HEK293 (cell line): ENCODE results near the gene TERC.

ENCODE experiments used
- BCL11B ChIP-seq: fragments of 450-650 bp; formaldehyde crosslinking; IDR thresholded peaks from 2 replicates; pipeline ENCODE4 v1.5.1; 2016; ENCODE audit warnings: low read depth, missing biosample characterization, missing genetic modification characterization
- CTCF ChIP-seq: fragments of 450-650 bp; formaldehyde crosslinking; IDR thresholded peaks from 2 replicates; pipeline ENCODE4 v1.5.1; 2016; ENCODE audit warnings: missing biosample characterization, missing genetic modification characterization
- HOXA7 ChIP-seq: sonication (generic); formaldehyde crosslinking; IDR thresholded peaks from 2 replicates; pipeline ENCODE4 v1.8.1; 2022; ENCODE audit warnings: missing genetic modification reagents, borderline replicate concordance
- KLF16 ChIP-seq: fragments of 450-650 bp; formaldehyde crosslinking; IDR thresholded peaks from 2 replicates; pipeline ENCODE4 v1.5.1; 2017; ENCODE audit warnings: missing biosample characterization, missing genetic modification characterization
- PRDM1 ChIP-seq: fragments of 450-650 bp; formaldehyde crosslinking; IDR thresholded peaks from 2 replicates; pipeline ENCODE4; 2016; ENCODE audit warnings: missing biosample characterization, missing genetic modification characterization
- PRDM4 ChIP-seq: fragments of 450-650 bp; formaldehyde crosslinking; IDR thresholded peaks from 2 replicates; pipeline ENCODE4 v1.5.1; 2017; ENCODE audit warnings: missing biosample characterization, missing genetic modification characterization
- WT1 ChIP-seq: fragments of 450-650 bp; formaldehyde crosslinking; IDR thresholded peaks from 2 replicates; pipeline ENCODE4 v1.5.1; 2016; ENCODE audit warnings: missing biosample characterization, missing genetic modification characterization
- ZBTB10 ChIP-seq: fragments of 450-650 bp; formaldehyde crosslinking; IDR thresholded peaks from 2 replicates; pipeline ENCODE4 v1.5.1; 2016; ENCODE audit warnings: missing biosample characterization, missing genetic modification characterization
- ZBTB17 ChIP-seq: fragments of 450-650 bp; formaldehyde crosslinking; IDR thresholded peaks from 2 replicates; pipeline ENCODE4 v1.5.1; 2016; ENCODE audit warnings: missing biosample characterization, missing genetic modification characterization
- ZBTB21 ChIP-seq: fragments of 450-650 bp; formaldehyde crosslinking; IDR thresholded peaks from 2 replicates; pipeline ENCODE4 v1.5.1; 2017; ENCODE audit warnings: missing biosample characterization, missing genetic modification characterization
- ZNF302 ChIP-seq: fragments of 450-650 bp; formaldehyde crosslinking; IDR thresholded peaks from 2 replicates; pipeline ENCODE4 v1.5.1; 2016; ENCODE audit warnings: missing biosample characterization, missing genetic modification characterization, low read depth
- ZNF335 ChIP-seq: fragments of 450-650 bp; formaldehyde crosslinking; conservative IDR thresholded peaks from 2 replicates; pipeline ENCODE4 v1.5.1; 2016; ENCODE audit warnings: missing biosample characterization, missing genetic modification characterization
- ZNF341 ChIP-seq: fragments of 450-650 bp; formaldehyde crosslinking; IDR thresholded peaks from 2 replicates; pipeline ENCODE4; 2016; ENCODE audit warnings: low read depth, missing biosample characterization, missing genetic modification characterization
- ZNF416 ChIP-seq: fragments of 450-650 bp; formaldehyde crosslinking; IDR thresholded peaks from 2 replicates; pipeline ENCODE4 v1.5.1; 2016; ENCODE audit warnings: missing biosample characterization, missing genetic modification characterization
- ZNF423 ChIP-seq: fragments of 450-650 bp; formaldehyde crosslinking; IDR thresholded peaks from 2 replicates; pipeline ENCODE4 v1.5.1; 2016; ENCODE audit warnings: missing biosample characterization, missing genetic modification characterization
- ZNF473 ChIP-seq: fragments of 450-650 bp; formaldehyde crosslinking; IDR thresholded peaks from 2 replicates; pipeline ENCODE4 v1.5.1; 2017; ENCODE audit warnings: missing biosample characterization, missing genetic modification characterization
- ZNF600 ChIP-seq: fragments of 450-650 bp; formaldehyde crosslinking; IDR thresholded peaks from 2 replicates; pipeline ENCODE4 v1.5.1; 2016; ENCODE audit warnings: missing biosample characterization, missing genetic modification characterization
- ZNF654 ChIP-seq: fragments of 450-650 bp; formaldehyde crosslinking; IDR thresholded peaks from 2 replicates; pipeline ENCODE4 v1.5.1; 2016; ENCODE audit warnings: low read depth, missing biosample characterization, missing genetic modification characterization
- ZSCAN4 ChIP-seq: fragments of 450-650 bp; formaldehyde crosslinking; IDR thresholded peaks from 2 replicates; pipeline ENCODE4 v1.5.1; 2017; ENCODE audit warnings: missing biosample characterization, missing genetic modification characterization
- TF ChIP-seq, protein P1 (sequence below): fragments of 450-650 bp; formaldehyde crosslinking; IDR thresholded peaks from 2 replicates; pipeline ENCODE4 v1.5.1; 2016; ENCODE audit warnings: missing biosample characterization, missing genetic modification characterization
- TF ChIP-seq, protein P2 (sequence below): fragments of 450-650 bp; formaldehyde crosslinking; IDR thresholded peaks from 2 replicates; pipeline ENCODE4 v1.5.1; 2016; ENCODE audit warnings: missing biosample characterization, missing genetic modification characterization
- TF ChIP-seq, protein P3 (sequence below): fragments of 450-650 bp; formaldehyde crosslinking; IDR thresholded peaks from 2 replicates; pipeline ENCODE4 v1.5.1; 2016; ENCODE audit warnings: missing biosample characterization, missing genetic modification characterization

Gene TERC

DNA sequence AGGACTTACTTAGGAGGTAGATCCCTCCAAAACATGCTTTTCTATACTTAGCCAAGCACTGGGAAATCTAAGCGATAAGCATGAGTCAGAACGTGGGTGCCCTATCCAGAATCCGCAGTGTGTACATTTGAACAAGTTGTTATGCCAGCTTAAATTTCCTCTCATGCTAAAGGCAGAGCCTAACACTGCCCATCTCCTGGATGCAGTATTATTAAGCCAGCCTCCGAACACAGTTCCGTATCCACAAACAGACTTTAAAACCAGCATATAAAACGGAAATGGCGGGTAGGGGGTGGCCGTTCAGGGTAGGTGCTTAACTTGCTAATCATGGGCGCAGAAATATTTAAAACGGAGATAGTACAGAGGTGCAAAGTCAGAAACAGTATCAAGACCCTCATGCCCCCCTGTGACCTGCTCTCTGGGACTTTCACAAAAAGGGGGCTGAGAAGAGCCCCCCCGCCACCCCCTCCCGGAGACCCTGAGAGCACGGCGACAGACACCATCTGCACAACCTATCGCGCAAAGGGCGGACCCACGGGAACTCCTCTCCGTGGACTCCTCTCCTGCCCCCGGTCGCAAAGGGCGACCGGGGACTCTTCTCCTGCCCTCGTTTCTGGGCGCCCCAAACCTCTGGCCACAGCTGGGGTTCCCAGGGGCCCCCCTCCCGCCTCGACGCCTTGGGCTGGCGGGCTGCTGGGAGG lies 46.9 kb upstream of the TERC start (continued):
- TF ChIP-seq ZNF473 (tag by site-specific recombination) (no peak), ZNF416 (tag by site-specific recombination) (no peak), ZBTB21 (no peak), PRDM1 (tag by site-specific recombination) (no peak), ZNF654 (tag by site-specific recombination) (no peak), ZNF600 (tag by site-specific recombination) (peak; percentile 97), ZNF335 (tag by site-specific recombination) (peak; percentile 43), BCL11B (tag by site-specific recombination) (no peak), KLF16 (tag by site-specific recombination) (no peak), ZBTB10 (peak; percentile 92), ZNF423 (tag by site-specific recombination) (0 out of 2 replicates have a peak, but pooled peaks have one; percentile 38), WT1 (tag by site-specific recombination) (no peak), PRDM4 (no peak), ZSCAN4 (no peak), CTCF (tag by site-specific recombination) (no peak), ZNF341 (peak; percentile 66), ZBTB17 (tag by site-specific recombination) (peak; percentile 89), HOXA7 (no peak), ZNF302 (tag by site-specific recombination) (no peak)
- TF ChIP-seq, protein P1, sequence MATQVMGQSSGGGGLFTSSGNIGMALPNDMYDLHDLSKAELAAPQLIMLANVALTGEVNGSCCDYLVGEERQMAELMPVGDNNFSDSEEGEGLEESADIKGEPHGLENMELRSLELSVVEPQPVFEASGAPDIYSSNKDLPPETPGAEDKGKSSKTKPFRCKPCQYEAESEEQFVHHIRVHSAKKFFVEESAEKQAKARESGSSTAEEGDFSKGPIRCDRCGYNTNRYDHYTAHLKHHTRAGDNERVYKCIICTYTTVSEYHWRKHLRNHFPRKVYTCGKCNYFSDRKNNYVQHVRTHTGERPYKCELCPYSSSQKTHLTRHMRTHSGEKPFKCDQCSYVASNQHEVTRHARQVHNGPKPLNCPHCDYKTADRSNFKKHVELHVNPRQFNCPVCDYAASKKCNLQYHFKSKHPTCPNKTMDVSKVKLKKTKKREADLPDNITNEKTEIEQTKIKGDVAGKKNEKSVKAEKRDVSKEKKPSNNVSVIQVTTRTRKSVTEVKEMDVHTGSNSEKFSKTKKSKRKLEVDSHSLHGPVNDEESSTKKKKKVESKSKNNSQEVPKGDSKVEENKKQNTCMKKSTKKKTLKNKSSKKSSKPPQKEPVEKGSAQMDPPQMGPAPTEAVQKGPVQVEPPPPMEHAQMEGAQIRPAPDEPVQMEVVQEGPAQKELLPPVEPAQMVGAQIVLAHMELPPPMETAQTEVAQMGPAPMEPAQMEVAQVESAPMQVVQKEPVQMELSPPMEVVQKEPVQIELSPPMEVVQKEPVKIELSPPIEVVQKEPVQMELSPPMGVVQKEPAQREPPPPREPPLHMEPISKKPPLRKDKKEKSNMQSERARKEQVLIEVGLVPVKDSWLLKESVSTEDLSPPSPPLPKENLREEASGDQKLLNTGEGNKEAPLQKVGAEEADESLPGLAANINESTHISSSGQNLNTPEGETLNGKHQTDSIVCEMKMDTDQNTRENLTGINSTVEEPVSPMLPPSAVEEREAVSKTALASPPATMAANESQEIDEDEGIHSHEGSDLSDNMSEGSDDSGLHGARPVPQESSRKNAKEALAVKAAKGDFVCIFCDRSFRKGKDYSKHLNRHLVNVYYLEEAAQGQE (tag by site-specific recombination): no peak
- TF ChIP-seq, protein P2, sequence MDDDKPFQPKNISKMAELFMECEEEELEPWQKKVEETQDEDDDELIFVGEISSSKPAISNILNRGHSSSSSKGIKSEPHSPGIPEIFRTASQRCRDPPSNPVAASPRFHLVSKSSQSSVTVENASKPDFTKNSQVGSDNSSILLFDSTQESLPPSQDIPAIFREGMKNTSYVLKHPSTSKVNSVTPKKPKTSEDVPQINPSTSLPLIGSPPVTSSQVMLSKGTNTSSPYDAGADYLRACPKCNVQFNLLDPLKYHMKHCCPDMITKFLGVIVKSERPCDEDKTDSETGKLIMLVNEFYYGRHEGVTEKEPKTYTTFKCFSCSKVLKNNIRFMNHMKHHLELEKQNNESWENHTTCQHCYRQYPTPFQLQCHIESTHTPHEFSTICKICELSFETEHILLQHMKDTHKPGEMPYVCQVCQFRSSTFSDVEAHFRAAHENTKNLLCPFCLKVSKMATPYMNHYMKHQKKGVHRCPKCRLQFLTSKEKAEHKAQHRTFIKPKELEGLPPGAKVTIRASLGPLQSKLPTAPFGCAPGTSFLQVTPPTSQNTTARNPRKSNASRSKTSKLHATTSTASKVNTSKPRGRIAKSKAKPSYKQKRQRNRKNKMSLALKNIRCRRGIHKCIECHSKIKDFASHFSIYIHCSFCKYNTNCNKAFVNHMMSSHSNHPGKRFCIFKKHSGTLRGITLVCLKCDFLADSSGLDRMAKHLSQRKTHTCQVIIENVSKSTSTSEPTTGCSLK (tag by site-specific recombination): no peak
- TF ChIP-seq, protein P3, sequence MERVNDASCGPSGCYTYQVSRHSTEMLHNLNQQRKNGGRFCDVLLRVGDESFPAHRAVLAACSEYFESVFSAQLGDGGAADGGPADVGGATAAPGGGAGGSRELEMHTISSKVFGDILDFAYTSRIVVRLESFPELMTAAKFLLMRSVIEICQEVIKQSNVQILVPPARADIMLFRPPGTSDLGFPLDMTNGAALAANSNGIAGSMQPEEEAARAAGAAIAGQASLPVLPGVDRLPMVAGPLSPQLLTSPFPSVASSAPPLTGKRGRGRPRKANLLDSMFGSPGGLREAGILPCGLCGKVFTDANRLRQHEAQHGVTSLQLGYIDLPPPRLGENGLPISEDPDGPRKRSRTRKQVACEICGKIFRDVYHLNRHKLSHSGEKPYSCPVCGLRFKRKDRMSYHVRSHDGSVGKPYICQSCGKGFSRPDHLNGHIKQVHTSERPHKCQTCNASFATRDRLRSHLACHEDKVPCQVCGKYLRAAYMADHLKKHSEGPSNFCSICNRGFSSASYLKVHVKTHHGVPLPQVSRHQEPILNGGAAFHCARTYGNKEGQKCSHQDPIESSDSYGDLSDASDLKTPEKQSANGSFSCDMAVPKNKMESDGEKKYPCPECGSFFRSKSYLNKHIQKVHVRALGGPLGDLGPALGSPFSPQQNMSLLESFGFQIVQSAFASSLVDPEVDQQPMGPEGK: peak; percentile 95
